B cell (primary cell): ENCODE results near the gene HMX3. TPM values are rescaled to one million over a fixed set of nuclear protein-coding genes. Genes with fewer than 3 reads are reported as not detected.

Source experiments
- ATAC-seq: fragments of 200-7000 bp; cut with Tn5 transposase; one replicate; pipeline ENCODE4 v1.10.0; 2021; ENCODE audit warnings: low read depth, mild to moderate bottlenecking, moderate number of reproducible peaks, moderate library complexity
- CTCF ChIA-PET: fragments of 350-600 bp; sonication (Branson Sonifier 250); formaldehyde crosslinking; loops from one replicate; lab custom pipeline; 2021; ENCODE audit warnings: antibody characterized with exemption, inconsistent platforms; lab: Charles Lee
- POLR2A ChIA-PET: fragments of 350-600 bp; sonication (Branson Sonifier 250); formaldehyde crosslinking; loops from one replicate; lab custom pipeline; 2021; ENCODE audit warnings: antibody characterized with exemption; lab: Charles Lee
- DNase-seq: peaks from one replicate; pipeline ENCODE4 v3.0.0; 2013
- H2AFZ ChIP-seq: 2 replicates; pipeline ENCODE4 v1.6.1; 2012; ENCODE audit warnings: mild to moderate bottlenecking, low read depth, low read length; ENCODE audit not compliant: insufficient read depth, poor library complexity, severe bottlenecking
- H3K27ac ChIP-seq, 2 donors: 1 replicate in 1 of 2; 2 replicates in 1 of 2; pipeline ENCODE4 v1.5.1; 2012 to 2013; ENCODE audit warnings: low read length in 2 of 2, mild to moderate bottlenecking in 2 of 2, moderate library complexity in 1 of 2
- H3K27me3 ChIP-seq, 4 experiments: fragments of 200-600 bp in 1 of 4; sonication (generic) in 1 of 4; replicated peaks in 1 of 4; 1 replicate in 2 of 4; 2 replicates in 2 of 4; pipeline versions ENCODE4 v1.6.1 to v1.7.0; 2013 to 2016; ENCODE audit warnings: low read length in 3 of 4, mild to moderate bottlenecking in 2 of 4, mixed read lengths in 1 of 4, moderate library complexity in 1 of 4; ENCODE audit not compliant: insufficient read depth in 4 of 4, control insufficient read depth in 3 of 4; ENCODE audit errors: control extremely low read depth in 1 of 4
- H3K36me3 ChIP-seq, 2 experiments: replicated peaks in 1 of 2; 1 replicate in 1 of 2; 2 replicates in 1 of 2; pipeline versions ENCODE4 v1.6.1 to v1.7.1; 2013; ENCODE audit warnings: low read length in 1 of 2; ENCODE audit not compliant: insufficient read depth in 2 of 2, control insufficient read depth in 1 of 2; ENCODE audit errors: control extremely low read depth in 1 of 2, extremely low read depth in 1 of 2
- H3K4me1 ChIP-seq, 2 donors: fragments of 200-600 bp in 1 of 2; sonication (generic) in 1 of 2; 1 replicate in 1 of 2; 2 replicates in 1 of 2; pipeline versions ENCODE4 v1.5.1 to v1.6.1; 2013 to 2017; ENCODE audit warnings: low read length in 2 of 2; ENCODE audit not compliant: control insufficient read depth in 2 of 2, insufficient read depth in 2 of 2
- H3K4me2 ChIP-seq: replicated peaks from 2 replicates; pipeline ENCODE3; 2012; ENCODE audit warnings: mild to moderate bottlenecking, low read depth, low read length; ENCODE audit not compliant: poor library complexity, severe bottlenecking
- H3K4me3 ChIP-seq, 5 experiments: fragments of 200-600 bp in 1 of 5; sonication (generic) in 1 of 5; 1 replicate in 3 of 5; 2 replicates in 2 of 5; pipeline versions ENCODE4 v1.5.1 to v1.7.0; 2011 to 2016; ENCODE audit warnings: low read length in 4 of 5, mild to moderate bottlenecking in 4 of 5, low read depth in 2 of 5, control low read depth in 1 of 5, moderate library complexity in 1 of 5; ENCODE audit not compliant: insufficient read depth in 1 of 5; ENCODE audit errors: control extremely low read depth in 1 of 5, extremely low read depth in 1 of 5
- H3K79me2 ChIP-seq: fragments of 200-600 bp; sonication (generic); one replicate; pipeline ENCODE4 v1.6.0; 2016; ENCODE audit warnings: low read length; ENCODE audit not compliant: control insufficient read depth, insufficient read depth
- H3K9ac ChIP-seq: fragments of 200-600 bp; sonication (generic); 2 replicates; pipeline ENCODE4 v1.6.1; 2017; ENCODE audit warnings: mild to moderate bottlenecking, low read length, moderate library complexity
- H3K9me3 ChIP-seq, 3 donors: one replicate each; pipeline versions ENCODE4 v1.6.1 to v1.7.1; 2013; ENCODE audit warnings: low read length in 2 of 3; ENCODE audit not compliant: control insufficient read depth in 2 of 3, insufficient read depth in 1 of 3; ENCODE audit errors: control extremely low read depth in 1 of 3
- H4K20me1 ChIP-seq: 2 replicates; pipeline ENCODE4 v1.6.0; 2012; ENCODE audit warnings: mild to moderate bottlenecking, low read length; ENCODE audit not compliant: insufficient read depth, control insufficient read depth, poor library complexity, severe bottlenecking
- H3K27ac Mint-ChIP-seq: one replicate; pipeline ENCODE4 v1.8.0; 2021; ENCODE audit warnings: mixed read lengths
- H3K27me3 Mint-ChIP-seq: one replicate; pipeline ENCODE4 v1.8.0; 2021; ENCODE audit warnings: mixed read lengths
- H3K4me1 Mint-ChIP-seq: one replicate; pipeline ENCODE4 v1.8.0; 2021; ENCODE audit warnings: mixed read lengths
- H3K4me3 Mint-ChIP-seq: one replicate; pipeline ENCODE4 v1.8.0; 2021; ENCODE audit warnings: mixed read lengths
- H3K9me3 Mint-ChIP-seq: one replicate; pipeline ENCODE4 v1.8.0; 2022; ENCODE audit warnings: mixed read lengths; ENCODE audit not compliant: insufficient read depth
- CTCF ChIP-seq: fragments of 200-600 bp; IDR thresholded peaks from one replicate; pipeline ENCODE4 v1.8.0; 2022; ENCODE audit warnings: antibody characterized with exemption, mild to moderate bottlenecking
- EZH2 ChIP-seq: IDR thresholded peaks from 2 replicates; pipeline ENCODE4 v1.6.1; 2012; ENCODE audit warnings: borderline replicate concordance, low read depth, mild to moderate bottlenecking, moderate library complexity, low read length; ENCODE audit not compliant: insufficient read depth, poor library complexity, severe bottlenecking
- WGBS: methylation state at CpG from one replicate; pipeline ENCODE4 v1.1.5; 2013; ENCODE audit warnings: missing lambda C conversion rate; ENCODE audit not compliant: insufficient coverage; 5-methylcytosine and 5-hydroxymethylcytosine counted together
- intact Hi-C: fragments of 100-400 bp; cut with micrococcal nuclease; formaldehyde crosslinking; loops from one replicate; pipeline ENCODE4 v1.10.0; 2022
- polyA plus RNA-seq: library from polyadenylated mRNA; depleted of rRNA; stranded (reverse); fragments of >200 nt; gene quantifications from 2 replicates; pipeline ENCODE4 v1.2.3, GENCODE V29; 2012
- total RNA-seq, 2 donors: library from RNA; stranded (reverse); fragments of 120-200 nt in 1 of 2; gene quantifications; 1 replicate in 1 of 2; 2 replicates in 1 of 2; pipeline versions ENCODE4 v1.2.3 to v1.2.4, GENCODE V29; 2013 to 2022

HMX3 gene
- total and polyA plus RNA-seq, 2 donors (not counting 1 experiment from before 2014, with no cell fraction given), result not detected

DNA sequence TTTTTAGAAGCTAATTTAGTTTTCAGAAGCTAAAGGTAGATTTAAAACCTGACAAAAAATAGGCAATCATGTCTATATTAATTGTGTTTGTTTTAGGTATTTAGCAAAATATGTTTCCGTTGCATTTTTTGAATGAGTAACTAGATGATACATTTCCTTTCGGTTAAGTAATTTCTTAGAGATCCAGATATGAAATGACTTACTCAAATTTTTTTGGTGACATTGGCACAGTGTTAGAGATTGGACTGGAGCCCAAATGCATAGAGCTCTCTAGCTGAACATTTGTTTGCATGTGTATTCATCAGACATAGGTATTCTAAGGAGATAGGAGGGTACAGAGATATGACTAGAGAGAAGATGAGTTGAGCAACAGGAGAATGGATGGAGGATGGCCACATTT lies 20.3 kb downstream of the HMX3 start:
- WGBS, result 86% methylated on average over 2 of the region's 2 CpGs
- Mint-ChIP-seq H3K27ac (no peak overlapping the region), H3K9me3 (no peaks in the 10 kb centered on the region), H3K27me3 (peaks cover 10% of the 10 kb centered on the region), H3K4me1 (peaks cover 54% of the 10 kb centered on the region), H3K4me3 (peak overlapping the region; percentile 97)
- ATAC-seq (no peak), DNase-seq (no peak)
- Histone ChIP-seq H3K9me3 (peaks cover 0 to 6% (median 3%) of the 10 kb centered on the region in 3 donors), H2AFZ (no peak overlapping the region), H3K36me3 (peaks cover 14 to 36% of the 10 kb centered on the region in 2 experiments), H3K79me2 (peaks cover 37% of the 10 kb centered on the region), H3K4me1 (peaks cover 25 to 26% of the 10 kb centered on the region in 2 donors), H3K9ac (no peak overlapping the region), H3K27me3 (peaks cover 0 to 22% (median 16%) of the 10 kb centered on the region in 4 experiments), H4K20me1 (peaks cover 46% of the 10 kb centered on the region), H3K27ac (no peak overlapping the region), H3K4me3 (no peak overlapping the region), H3K4me2 (no peak overlapping the region)
- CTCF ChIA-PET, result interaction anchor here (1.4 kb wide), 1 partner anchor 27 kb away, joined by 3 read pairs; no protein-coding TSS in a partner anchor
- intact Hi-C loops, result loop anchor here (10.0 kb wide), 1 partner anchor 1309 kb away; the partner anchor contains the start of gene LHPP
- POLR2A ChIA-PET, result no interaction called here
- no peak for TF ChIP-seq EZH2
- no peak for TF ChIP-seq CTCF

- Histone ChIP-seq H3K4me2 (no peak overlapping the region), H3K79me2 (peaks cover 37% of the 10 kb centered on the region), H3K27ac (no peak overlapping the region), H3K9ac (no peak overlapping the region), H3K9me3 (peaks cover 0 to 3% (median 0%) of the 10 kb centered on the region in 3 donors), H3K4me1 (peaks cover 16 to 17% of the 10 kb centered on the region in 2 donors), H3K36me3 (peaks cover 19 to 45% of the 10 kb centered on the region in 2 experiments), H2AFZ (no peak overlapping the region), H4K20me1 (peaks cover 46% of the 10 kb centered on the region), H3K4me3 (no peak overlapping the region), H3K27me3 (peaks cover 0 to 12% (median 8%) of the 10 kb centered on the region in 4 experiments)
- 82% methylated on average over 2 of the region's 3 CpGs for whole genome bisulfite sequencing
- ATAC-seq, result no peak
- no peak for DNase-seq
- no peak overlapping the region for H3K27ac Mint-ChIP-seq
- ChIA-PET CTCF (interaction anchor here (1.1 kb wide), 1 partner anchor 11 kb away, joined by 3 read pairs; no protein-coding TSS in a partner anchor), POLR2A (interaction anchor here (0.7 kb wide), 1 partner anchor 1105 kb away, joined by 3 read pairs; no protein-coding TSS in a partner anchor)
- no peaks in the 10 kb centered on the region for H3K27me3 Mint-ChIP-seq
- H3K9me3 Mint-ChIP-seq, result no peaks in the 10 kb centered on the region
- H3K4me1 Mint-ChIP-seq, result peaks cover 46% of the 10 kb centered on the region
- H3K4me3 Mint-ChIP-seq, result no peak overlapping the region
- intact Hi-C loops, result loop anchor here (10.0 kb wide), 1 partner anchor 1308 kb away; the partner anchor contains the start of gene LHPP
- no peak for TF ChIP-seq CTCF
- no peak for TF ChIP-seq EZH2
Observed at GRCh38 chr10:123157210-123157609, 21.4 kb downstream of the HMX3 start.
